ENCODE data around the gene TRANK1. TPM values are rescaled to one million over a fixed set of nuclear protein-coding genes. Genes with fewer than 3 reads are reported as not detected.

Gene TRANK1
- 0.93 to 2.4 TPM (median 1.8 TPM) in 5 replicates for total RNA-seq (2022; extraction: Qiagen RNA extraction; ENCODE audit: low read depth)

GRCh38 chr3:36944641-36945270 lies at the start of gene TRANK1:
TRANK1 (minus strand) TSS chr3:36945054; CDS start chr3:36944809, 245 bp downstream.

GRCh38 chr3:36993326-36994283 lies 48.8 kb upstream of the TRANK1 start, which contains the start of gene MLH1:
MLH1 (plus strand) TSS chr3:36993518; CDS start chr3:36993548, 30 bp downstream.

GRCh38 chr3:36992806-36993325 lies 48.0 kb upstream of the TRANK1 start, which contains the start of gene EPM2AIP1:
EPM2AIP1 (minus strand) TSS chr3:36993131; CDS start chr3:36993077, 54 bp downstream.

Other genes starting within 250 kb of the TRANK1 start
- not detected in 5 replicates for gene DCLK3, start 180.5 kb downstream of the TRANK1 start, total RNA-seq (2022; extraction: Qiagen RNA extraction; ENCODE audit: low read depth)
- gene EPM2AIP1, start 48.1 kb upstream of the TRANK1 start, total RNA-seq (2022; extraction: Qiagen RNA extraction; ENCODE audit: low read depth), result 3.9 to 7.1 TPM (median 6.7 TPM) in 5 replicates
- 31.4 to 44.6 TPM (median 32.2 TPM) in 5 replicates for gene MLH1, start 48.5 kb upstream of the TRANK1 start, total RNA-seq (2022; extraction: Qiagen RNA extraction; ENCODE audit: low read depth)
- 50.0 to 68.8 TPM (median 56.9 TPM) in 5 replicates for gene LRRFIP2, start 229.5 kb upstream of the TRANK1 start, total RNA-seq (2022; extraction: Qiagen RNA extraction; ENCODE audit: low read depth)